ENCODE data around the gene AUTS2. TPM values are rescaled to one million over a fixed set of nuclear protein-coding genes. Genes with fewer than 3 reads are reported as not detected.

Gene AUTS2
- total and polyA plus RNA-seq, 9 of the 15 experiments (the other 6 are each of a cell fraction or from before 2014, with no cell fraction given) = 0.58 TPM; not detected in 8

- intact Hi-C loops (cut with micrococcal nuclease) (no loop called here), in situ Hi-C loops (cut with MboI) (no loop called here)
- no peak for TF ChIP-seq PML (IDR thresholded peaks at IDR 0.05; ENCODE audit: low read length)
- no peak for TF ChIP-seq POLR2G (IDR thresholded peaks at IDR 0.05; ENCODE audit: low read depth, low read length)
- TF ChIP-seq HEY1 (CRISPR knock-in tag; IDR thresholded peaks at IDR 0.05; ENCODE audit: borderline replicate concordance) = no peak
- no peak for TF ChIP-seq ZNF224 (CRISPR knock-in tag; IDR thresholded peaks at IDR 0.05)
- no peak for TF ChIP-seq BCL6 (CRISPR knock-in tag; IDR thresholded peaks at IDR 0.05)
- Histone ChIP-seq H3K9me1 (ENCODE audit: control insufficient read depth, insufficient read depth, low read length) (no peaks in the 10 kb centered on the region), H3K9ac (ENCODE audit: insufficient read depth in 1 of 2, low read depth in 2 of 2, low read length in 2 of 2) (no peak overlapping the region), H4K20me1 (replicated peaks; ENCODE audit: control insufficient read depth, insufficient read depth, low read length) (no peaks in the 10 kb centered on the region), H3K4me2 (ENCODE audit: insufficient read depth, low read length) (no peak overlapping the region), H3K27ac (ENCODE audit: extremely low read depth, low read depth, low read length) (no peak overlapping the region), H3K36me3 (ENCODE audit: control insufficient read depth, insufficient read depth, low read length) (no peaks in the 10 kb centered on the region), H3K4me3 (no peak overlapping the region), H3K4me1 (replicated peaks in 1 of 2; ENCODE audit: control insufficient read depth in 2 of 2, insufficient read depth in 2 of 2, low read length in 2 of 2) (no peaks in the 10 kb centered on the region), H3K9me3 (replicated peaks; ENCODE audit: control insufficient read depth, insufficient read depth, low read depth, low read length) (no peaks in the 10 kb centered on the region), H3K79me2 (ENCODE audit: control insufficient read depth, insufficient read depth, low read length) (no peaks in the 10 kb centered on the region), H2AFZ (ENCODE audit: low read depth, low read length) (no peak overlapping the region), H3K27me3 (ENCODE audit: control insufficient read depth in 2 of 2, insufficient read depth in 2 of 2, low read length in 2 of 2) (peaks cover 6 to 28% of the 10 kb centered on the region in 2 experiments; a peak in 4 of 5 replicates)
- no peak for ATAC-seq
- CTCF ChIA-PET (ENCODE audit: low intra/inter-chr PET ratio) = no interaction called here
- DNase-seq (ENCODE audit: extremely low read depth in 1 of 4, low spot score in 3 of 4) = no peak
- FAIRE-seq = no peak
- WGBS (ENCODE audit: insufficient coverage, low coverage, missing lambda C conversion rate) = 0% methylated on average over 8 of the region's 8 CpGs
- POLR2A ChIA-PET = interaction anchor here (0.5 to 0.7 kb wide), 2 partner anchors 375 to 1183 kb away, joined by 3 read pairs; no protein-coding TSS in a partner anchor
- BruUV-seq (replicated peaks) = no TSS peak
These were observed 860.5 kb downstream of the AUTS2 start for GRCh38 chr7:70458745-70459144.

- Histone ChIP-seq H3K9me1 (ENCODE audit: control insufficient read depth, insufficient read depth, low read length) (no peaks in the 10 kb centered on the region), H2AFZ (ENCODE audit: low read depth, low read length) (no peak overlapping the region), H3K9me3 (replicated peaks; ENCODE audit: control insufficient read depth, insufficient read depth, low read depth, low read length) (no peaks in the 10 kb centered on the region), H3K27me3 (ENCODE audit: control insufficient read depth in 2 of 2, insufficient read depth in 2 of 2, low read length in 2 of 2) (peaks cover 6 to 28% of the 10 kb centered on the region in 2 experiments; a peak in 4 of 5 replicates), H3K27ac (ENCODE audit: extremely low read depth, low read depth, low read length) (no peak overlapping the region), H3K36me3 (ENCODE audit: control insufficient read depth, insufficient read depth, low read length) (no peaks in the 10 kb centered on the region), H3K4me2 (ENCODE audit: insufficient read depth, low read length) (no peak overlapping the region), H3K9ac (ENCODE audit: insufficient read depth in 1 of 2, low read depth in 2 of 2, low read length in 2 of 2) (no peak overlapping the region), H3K79me2 (ENCODE audit: control insufficient read depth, insufficient read depth, low read length) (no peaks in the 10 kb centered on the region), H3K4me1 (replicated peaks in 1 of 2; ENCODE audit: control insufficient read depth in 2 of 2, insufficient read depth in 2 of 2, low read length in 2 of 2) (no peaks in the 10 kb centered on the region), H3K4me3 (no peak overlapping the region), H4K20me1 (replicated peaks; ENCODE audit: control insufficient read depth, insufficient read depth, low read length) (no peaks in the 10 kb centered on the region)
- 9% methylated on average over 1 of the region's 1 CpG for WGBS (ENCODE audit: insufficient coverage, low coverage, missing lambda C conversion rate)
- in situ Hi-C loops (cut with MboI) = no loop called here
- BruUV-seq (replicated peaks) = no TSS peak
- ATAC-seq = no peak
- ChIA-PET CTCF (ENCODE audit: low intra/inter-chr PET ratio) (no interaction called here), POLR2A (interaction anchor here (0.7 kb wide), 1 partner anchor 1184 kb away, joined by 3 read pairs; no protein-coding TSS in a partner anchor)
- no peak for FAIRE-seq
- DNase-seq (ENCODE audit: extremely low read depth in 1 of 4, low spot score in 3 of 4) = no peak
- intact Hi-C loops (cut with micrococcal nuclease) = no loop called here
- TF ChIP-seq GATA2 (CRISPR knock-in tag; IDR thresholded peaks at IDR 0.05) (no peak), RBM22 (IDR thresholded peaks at IDR 0.05; ENCODE audit: low read depth, low read length, poor library complexity, severe bottlenecking) (no peak), SREBF1 (IDR thresholded peaks at IDR 0.05; ENCODE audit: borderline replicate concordance, low read depth, low read length) (no peak), SLC30A9 (CRISPR knock-in tag; IDR thresholded peaks at IDR 0.05) (no peak), HIVEP1 (CRISPR knock-in tag; IDR thresholded peaks at IDR 0.05) (no peak), ZNF445 (CRISPR knock-in tag; IDR thresholded peaks at IDR 0.05; ENCODE audit: low read depth) (no peak), ZNF398 (CRISPR knock-in tag; IDR thresholded peaks at IDR 0.05) (no peak), SIRT6 (IDR thresholded peaks at IDR 0.05; ENCODE audit: low read depth, low read length) (no peak), TBP (optimal IDR thresholded peaks at IDR 0.05; ENCODE audit: low read depth, low read length) (no peak), ETV6 (IDR thresholded peaks at IDR 0.05; ENCODE audit: borderline replicate concordance in 1 of 2, low read depth in 2 of 2, low read length in 1 of 2) (no peak), ETV6 (CRISPR knock-in tag; IDR thresholded peaks at IDR 0.05; ENCODE audit: borderline replicate concordance) (no peak)
These were observed 861.3 kb downstream of the AUTS2 start for GRCh38 chr7:70459546-70459945.
